Measurements from ENCODE around the gene EMILIN2.

Gene EMILIN2

DNA sequence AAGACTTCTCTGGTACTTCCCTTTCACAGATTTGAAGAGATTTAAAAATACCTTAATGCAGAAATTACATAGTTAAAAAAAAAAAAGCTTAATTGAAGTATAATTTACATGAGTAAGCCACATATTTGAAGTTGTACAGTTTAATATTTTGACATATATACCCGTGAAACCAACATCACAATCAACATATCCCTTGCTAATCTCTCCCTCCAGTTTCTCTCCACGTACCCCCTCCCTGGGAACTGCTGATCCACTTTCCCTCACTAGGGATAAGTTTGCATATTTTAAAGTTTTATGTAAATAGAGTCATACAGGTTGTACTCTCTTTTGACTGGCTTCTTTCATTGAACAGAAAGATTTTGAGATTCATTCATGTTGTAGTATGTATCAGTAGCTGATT is 22.4 kb downstream of the EMILIN2 start:
- TF ChIP-seq, protein P1, sequence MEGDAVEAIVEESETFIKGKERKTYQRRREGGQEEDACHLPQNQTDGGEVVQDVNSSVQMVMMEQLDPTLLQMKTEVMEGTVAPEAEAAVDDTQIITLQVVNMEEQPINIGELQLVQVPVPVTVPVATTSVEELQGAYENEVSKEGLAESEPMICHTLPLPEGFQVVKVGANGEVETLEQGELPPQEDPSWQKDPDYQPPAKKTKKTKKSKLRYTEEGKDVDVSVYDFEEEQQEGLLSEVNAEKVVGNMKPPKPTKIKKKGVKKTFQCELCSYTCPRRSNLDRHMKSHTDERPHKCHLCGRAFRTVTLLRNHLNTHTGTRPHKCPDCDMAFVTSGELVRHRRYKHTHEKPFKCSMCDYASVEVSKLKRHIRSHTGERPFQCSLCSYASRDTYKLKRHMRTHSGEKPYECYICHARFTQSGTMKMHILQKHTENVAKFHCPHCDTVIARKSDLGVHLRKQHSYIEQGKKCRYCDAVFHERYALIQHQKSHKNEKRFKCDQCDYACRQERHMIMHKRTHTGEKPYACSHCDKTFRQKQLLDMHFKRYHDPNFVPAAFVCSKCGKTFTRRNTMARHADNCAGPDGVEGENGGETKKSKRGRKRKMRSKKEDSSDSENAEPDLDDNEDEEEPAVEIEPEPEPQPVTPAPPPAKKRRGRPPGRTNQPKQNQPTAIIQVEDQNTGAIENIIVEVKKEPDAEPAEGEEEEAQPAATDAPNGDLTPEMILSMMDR (conservative IDR thresholded peaks at IDR 0.05; ENCODE audit: control insufficient read depth, insufficient read depth, low read depth, low read length), result no peak
- H3K4me3 ChIP-seq (ENCODE audit: control insufficient read depth, low read depth, low read length), result no peak overlapping the region
- no peak for DNase-seq (ENCODE audit: low read depth)

DNA sequence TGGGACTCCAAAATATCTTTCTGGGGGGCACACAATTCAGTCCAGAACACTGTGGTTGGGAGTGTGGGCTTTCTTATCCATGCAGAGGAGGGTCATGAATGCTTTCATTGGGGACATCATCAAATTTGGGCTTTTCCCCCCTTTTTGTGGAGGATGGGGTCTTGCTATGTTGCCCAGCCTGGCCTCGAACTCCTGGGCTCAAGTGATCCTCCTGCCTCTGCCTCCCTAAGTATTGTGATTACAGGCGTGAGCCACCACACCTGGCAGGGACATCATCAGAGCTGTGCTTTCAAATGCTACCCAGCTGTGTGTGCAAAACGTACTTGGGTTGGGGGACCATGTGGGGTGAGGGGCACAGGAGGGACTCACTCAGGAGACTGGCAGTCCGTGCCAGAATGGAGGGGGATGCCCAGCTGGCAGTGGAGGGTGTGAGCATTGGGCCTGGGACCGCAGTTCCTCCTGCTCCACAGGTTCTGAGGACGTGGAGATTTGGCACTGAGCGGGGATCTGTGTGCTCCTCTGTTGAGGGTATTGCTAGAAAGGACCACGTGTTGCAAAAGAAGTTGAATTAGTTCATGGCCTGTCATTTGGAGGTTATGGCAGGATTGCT is 24.4 kb downstream of the EMILIN2 start:
- TF ChIP-seq, protein P1 (conservative IDR thresholded peaks at IDR 0.05; ENCODE audit: control insufficient read depth, insufficient read depth, low read depth, low read length), result no peak
- DNase-seq (ENCODE audit: low read depth), result no peak
- H3K4me3 ChIP-seq (ENCODE audit: control insufficient read depth, low read depth, low read length), result no peak overlapping the region

DNA sequence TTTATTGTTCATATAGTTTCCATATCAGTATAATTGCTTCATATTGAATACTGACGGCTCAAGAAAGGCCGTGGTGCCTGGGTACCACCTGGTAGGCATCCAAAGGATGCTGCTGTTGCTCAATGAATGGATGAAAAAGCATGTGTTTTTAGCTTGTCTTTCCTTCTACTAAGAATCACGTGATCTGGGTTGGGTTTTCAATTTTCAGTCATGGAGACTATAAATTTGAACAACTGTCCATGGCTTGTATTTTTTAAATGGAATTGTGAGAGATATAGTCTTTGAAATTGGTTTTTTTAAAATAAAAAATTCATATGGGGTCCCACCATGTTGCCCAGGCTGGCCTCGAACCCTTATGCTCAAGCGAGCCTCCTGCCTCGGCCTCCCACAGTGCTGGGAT is 25.3 kb downstream of the EMILIN2 start:
- TF ChIP-seq, protein P1 (conservative IDR thresholded peaks at IDR 0.05; ENCODE audit: control insufficient read depth, insufficient read depth, low read depth, low read length), result no peak
- DNase-seq (ENCODE audit: low read depth), result no peak

DNA sequence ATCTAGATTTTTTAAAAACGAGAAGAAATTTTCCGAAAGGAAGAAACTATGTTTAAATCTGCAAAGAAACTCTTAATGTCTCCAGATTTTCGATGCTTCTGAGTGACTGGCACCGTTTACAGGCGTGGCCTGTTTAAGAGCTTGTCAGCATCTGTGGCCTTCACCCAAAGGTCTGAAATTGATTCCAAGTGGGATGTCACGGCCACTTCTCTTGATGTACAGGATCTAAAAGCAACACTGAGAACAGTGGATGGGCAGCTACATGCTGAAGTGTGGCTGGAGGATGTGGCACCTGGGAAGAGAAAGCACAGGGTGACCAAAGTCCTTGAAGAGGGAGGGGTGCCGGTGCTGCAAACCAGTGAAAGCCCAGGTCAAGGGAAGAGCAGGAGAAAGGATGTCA is 28.0 kb downstream of the EMILIN2 start:
- DNase-seq (ENCODE audit: low read depth), result no peak
- TF ChIP-seq, protein P1 (conservative IDR thresholded peaks at IDR 0.05; ENCODE audit: control insufficient read depth, insufficient read depth, low read depth, low read length), result no peak
- H3K4me3 ChIP-seq (ENCODE audit: control insufficient read depth, low read depth, low read length), result no peak overlapping the region

More for the DNA sequence above, 25.3 kb downstream of the EMILIN2 start:
- H3K4me3 ChIP-seq (ENCODE audit: control insufficient read depth, low read depth, low read length), result no peak overlapping the region

DNA sequence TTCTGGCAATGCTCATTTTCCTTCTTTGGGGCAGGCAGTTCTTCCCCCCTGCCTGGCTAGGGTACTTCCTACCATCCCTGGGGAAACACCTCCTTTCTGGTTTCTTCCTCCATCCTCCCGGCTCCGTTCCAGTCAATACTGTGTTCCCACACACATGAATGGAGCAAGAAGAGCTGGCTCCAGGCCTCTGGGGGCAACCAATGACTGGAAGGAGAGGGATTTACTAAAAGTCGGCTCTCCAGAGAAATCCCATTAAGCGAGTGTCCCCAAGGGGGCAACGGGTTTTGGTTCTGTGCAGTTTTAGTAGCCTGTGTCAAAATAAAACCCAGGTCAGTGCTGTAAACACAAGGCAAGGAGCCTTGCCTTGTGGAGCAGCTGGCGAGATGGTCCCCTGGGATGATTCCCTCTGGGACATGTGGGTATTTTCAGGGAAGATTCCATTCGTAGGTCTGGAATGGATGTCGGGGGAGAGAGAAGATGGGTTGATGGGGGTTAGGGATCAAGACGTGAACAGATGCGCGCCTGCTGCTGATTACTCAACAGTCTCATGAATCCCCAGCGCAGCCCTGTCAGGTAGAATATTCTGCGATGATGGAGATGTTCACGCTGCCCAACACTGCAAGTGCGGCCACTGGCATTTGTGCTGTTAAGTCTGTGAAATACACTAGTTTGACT is 32.0 kb downstream of the EMILIN2 start:
- H3K4me3 ChIP-seq (ENCODE audit: control insufficient read depth, low read depth, low read length), result no peak overlapping the region
- peak; percentile 11 for DNase-seq (ENCODE audit: low read depth)
- TF ChIP-seq, protein P1 (conservative IDR thresholded peaks at IDR 0.05; ENCODE audit: control insufficient read depth, insufficient read depth, low read depth, low read length), result no peak

DNA sequence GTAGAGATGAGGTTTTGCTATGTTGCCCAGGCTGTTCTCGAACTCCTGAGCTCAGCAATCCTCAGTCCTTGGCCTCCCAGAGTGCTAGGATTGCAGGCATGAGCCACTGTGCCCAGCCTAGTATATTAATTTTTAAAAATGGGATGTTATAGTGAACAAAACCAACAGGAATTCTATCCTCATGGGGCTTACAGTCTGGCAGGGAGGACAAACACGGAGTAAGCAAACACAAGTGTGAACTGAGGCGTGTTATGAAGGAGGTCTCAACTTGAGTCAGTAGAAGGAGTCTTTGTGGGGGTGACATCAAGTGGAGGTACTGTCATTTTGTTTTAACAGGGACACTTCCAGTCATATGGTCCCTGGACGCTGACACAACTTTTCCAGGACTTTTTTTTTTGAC is 33.1 kb downstream of the EMILIN2 start:
- DNase-seq (ENCODE audit: low read depth), result no peak
- no peak overlapping the region for H3K4me3 ChIP-seq (ENCODE audit: control insufficient read depth, low read depth, low read length)
- TF ChIP-seq, protein P1 (conservative IDR thresholded peaks at IDR 0.05; ENCODE audit: control insufficient read depth, insufficient read depth, low read depth, low read length), result no peak
